ENCODE results near the gene MED29.

Gene MED29

GRCh38 chr19:39397360-39398296 is 6.5 kb downstream of the MED29 start:
- in situ Hi-C loops (cut with HindIII; ENCODE audit: low sequenced_read_pairs) = no loop called here

- in situ Hi-C loops (cut with HindIII; ENCODE audit: low sequenced_read_pairs) = no loop called here
Measured at GRCh38 chr19:39398297-39398864, 7.2 kb downstream of the MED29 start.

- in situ Hi-C loops (cut with HindIII; ENCODE audit: low sequenced_read_pairs) = no loop called here
Measured at GRCh38 chr19:39399668-39400050, 8.5 kb downstream of the MED29 start.

- in situ Hi-C loops (cut with HindIII; ENCODE audit: low sequenced_read_pairs) = no loop called here
Measured at GRCh38 chr19:39400061-39400460, 8.9 kb downstream of the MED29 start.

GRCh38 chr19:39401070-39401548 is 9.9 kb downstream of the MED29 start:
- in situ Hi-C loops (cut with HindIII; ENCODE audit: low sequenced_read_pairs) = no loop called here

GRCh38 chr19:39401549-39402345 is 10.6 kb downstream of the MED29 start:
- in situ Hi-C loops (cut with HindIII; ENCODE audit: low sequenced_read_pairs) = no loop called here

GRCh38 chr19:39402346-39403300 is 11.4 kb downstream of the MED29 start:
- in situ Hi-C loops (cut with HindIII; ENCODE audit: low sequenced_read_pairs) = no loop called here

GRCh38 chr19:39403331-39404312 is 12.4 kb downstream of the MED29 start:
- in situ Hi-C loops (cut with HindIII; ENCODE audit: low sequenced_read_pairs) = no loop called here

- in situ Hi-C loops (cut with HindIII; ENCODE audit: low sequenced_read_pairs) = no loop called here
Measured at GRCh38 chr19:39405261-39405957, 14.2 kb downstream of the MED29 start.

GRCh38 chr19:39405958-39406655 is 14.9 kb downstream of the MED29 start:
- in situ Hi-C loops (cut with HindIII; ENCODE audit: low sequenced_read_pairs) = no loop called here

- in situ Hi-C loops (cut with HindIII; ENCODE audit: low sequenced_read_pairs) = no loop called here
Measured at GRCh38 chr19:39406656-39407409, 15.7 kb downstream of the MED29 start, which contains the start of gene ZFP36. Gene ZFP36 (plus strand): TSS chr19:39406847. CDS start chr19:39406905, 58 bp downstream.

GRCh38 chr19:39407410-39407659 is 16.2 kb downstream of the MED29 start:
- in situ Hi-C loops (cut with HindIII; ENCODE audit: low sequenced_read_pairs) = no loop called here

- in situ Hi-C loops (cut with HindIII; ENCODE audit: low sequenced_read_pairs) = no loop called here
Measured at GRCh38 chr19:39407660-39408391, 16.6 kb downstream of the MED29 start.

- in situ Hi-C loops (cut with HindIII; ENCODE audit: low sequenced_read_pairs) = no loop called here
Measured at GRCh38 chr19:39408392-39409207, 17.4 kb downstream of the MED29 start.

GRCh38 chr19:39409208-39410016 is 18.2 kb downstream of the MED29 start:
- in situ Hi-C loops (cut with HindIII; ENCODE audit: low sequenced_read_pairs) = no loop called here

All from DLD1 (cell line).